Measurements from ENCODE around the gene SLC24A3.

SLC24A3 gene

GRCh38 chr20:19511931-19512330 is 299.5 kb downstream of the SLC24A3 start:
- in situ Hi-C loops (cut with HindIII; ENCODE audit: low pct_unique_long_range_greater_than_20kb, low sequenced_read_pairs) = no loop called here
- no peak for DNase-seq (ENCODE audit: low read depth in 1 of 2, low spot score in 1 of 2)
- no peak for TF ChIP-seq JUND (IDR thresholded peaks at IDR 0.05; ENCODE audit: low read depth)

- DNase-seq (ENCODE audit: low read depth in 1 of 2, low spot score in 1 of 2) = no peak
- in situ Hi-C loops (cut with HindIII; ENCODE audit: low pct_unique_long_range_greater_than_20kb, low sequenced_read_pairs) = no loop called here
- TF ChIP-seq JUND (IDR thresholded peaks at IDR 0.05; ENCODE audit: low read depth) = no peak
Measured at GRCh38 chr20:19512886-19513677, 300.6 kb downstream of the SLC24A3 start.

GRCh38 chr20:19515074-19515473 is 302.6 kb downstream of the SLC24A3 start:
- no peak for TF ChIP-seq JUND (IDR thresholded peaks at IDR 0.05; ENCODE audit: low read depth)

GRCh38 chr20:19519466-19519865 is 307.0 kb downstream of the SLC24A3 start:
- in situ Hi-C loops (cut with HindIII; ENCODE audit: low pct_unique_long_range_greater_than_20kb, low sequenced_read_pairs) = no loop called here
- DNase-seq (ENCODE audit: low read depth in 1 of 2, low spot score in 1 of 2) = no peak
- no peak for TF ChIP-seq JUND (IDR thresholded peaks at IDR 0.05; ENCODE audit: low read depth)

More at GRCh38 chr20:19515074-19515473, 302.6 kb downstream of the SLC24A3 start:
- DNase-seq (ENCODE audit: low read depth in 1 of 2, low spot score in 1 of 2) = no peak
- in situ Hi-C loops (cut with HindIII; ENCODE audit: low pct_unique_long_range_greater_than_20kb, low sequenced_read_pairs) = no loop called here

- no peak for TF ChIP-seq JUND (IDR thresholded peaks at IDR 0.05; ENCODE audit: low read depth)
- DNase-seq (ENCODE audit: low read depth in 1 of 2, low spot score in 1 of 2) = no peak
- in situ Hi-C loops (cut with HindIII; ENCODE audit: low pct_unique_long_range_greater_than_20kb, low sequenced_read_pairs) = no loop called here
Measured at GRCh38 chr20:19520261-19520660, 307.8 kb downstream of the SLC24A3 start.

- no peak for TF ChIP-seq JUND (IDR thresholded peaks at IDR 0.05; ENCODE audit: low read depth)
- in situ Hi-C loops (cut with HindIII; ENCODE audit: low pct_unique_long_range_greater_than_20kb, low sequenced_read_pairs) = no loop called here
Measured at GRCh38 chr20:19522071-19522801, 309.8 kb downstream of the SLC24A3 start.

GRCh38 chr20:19522836-19523590 is 310.6 kb downstream of the SLC24A3 start:
- no peak for TF ChIP-seq JUND (IDR thresholded peaks at IDR 0.05; ENCODE audit: low read depth)
- in situ Hi-C loops (cut with HindIII; ENCODE audit: low pct_unique_long_range_greater_than_20kb, low sequenced_read_pairs) = no loop called here
- no peak for DNase-seq (ENCODE audit: low read depth in 1 of 2, low spot score in 1 of 2)

More at GRCh38 chr20:19522071-19522801, 309.8 kb downstream of the SLC24A3 start:
- no peak for DNase-seq (ENCODE audit: low read depth in 1 of 2, low spot score in 1 of 2)

- no peak for TF ChIP-seq JUND (IDR thresholded peaks at IDR 0.05; ENCODE audit: low read depth)
- in situ Hi-C loops (cut with HindIII; ENCODE audit: low pct_unique_long_range_greater_than_20kb, low sequenced_read_pairs) = no loop called here
Measured at GRCh38 chr20:19524691-19525090, 312.2 kb downstream of the SLC24A3 start.

GRCh38 chr20:19527509-19527908 is 315.1 kb downstream of the SLC24A3 start:
- TF ChIP-seq JUND (IDR thresholded peaks at IDR 0.05; ENCODE audit: low read depth) = no peak
- DNase-seq (ENCODE audit: low read depth in 1 of 2, low spot score in 1 of 2) = no peak
- in situ Hi-C loops (cut with HindIII; ENCODE audit: low pct_unique_long_range_greater_than_20kb, low sequenced_read_pairs) = no loop called here

More at GRCh38 chr20:19524691-19525090, 312.2 kb downstream of the SLC24A3 start:
- DNase-seq (ENCODE audit: low read depth in 1 of 2, low spot score in 1 of 2) = no peak

GRCh38 chr20:19528286-19529030 is 316.0 kb downstream of the SLC24A3 start:
- TF ChIP-seq JUND (IDR thresholded peaks at IDR 0.05; ENCODE audit: low read depth) = no peak
- no peak for DNase-seq (ENCODE audit: low read depth in 1 of 2, low spot score in 1 of 2)
- in situ Hi-C loops (cut with HindIII; ENCODE audit: low pct_unique_long_range_greater_than_20kb, low sequenced_read_pairs) = no loop called here

GRCh38 chr20:19530006-19530405 is 317.6 kb downstream of the SLC24A3 start:
- DNase-seq (ENCODE audit: low read depth in 1 of 2, low spot score in 1 of 2) = no peak
- no peak for TF ChIP-seq JUND (IDR thresholded peaks at IDR 0.05; ENCODE audit: low read depth)
- in situ Hi-C loops (cut with HindIII; ENCODE audit: low pct_unique_long_range_greater_than_20kb, low sequenced_read_pairs) = no loop called here

- in situ Hi-C loops (cut with HindIII; ENCODE audit: low pct_unique_long_range_greater_than_20kb, low sequenced_read_pairs) = no loop called here
Measured at GRCh38 chr20:19531446-19531845, 319.0 kb downstream of the SLC24A3 start.

More at GRCh38 chr20:19531446-19531845, 319.0 kb downstream of the SLC24A3 start:
- TF ChIP-seq JUND (IDR thresholded peaks at IDR 0.05; ENCODE audit: low read depth) = no peak
- peak; percentile 22 to 78 for DNase-seq (ENCODE audit: low read depth in 1 of 2, low spot score in 1 of 2)
